GM18519 (cell line): ENCODE data around the gene COL6A1.
"Not testable (repeated sequence)": the region's sequence is repeated elsewhere in the genome, so short reads cannot be mapped to it uniquely, and the experiment has no call there.

Experiments used
- ATAC-seq: cut with Tn5 transposase; IDR thresholded peaks from one replicate; pipeline ENCODE4 v1.9.1; 2021; ENCODE audit warnings: mild to moderate bottlenecking, moderate library complexity; ENCODE audit not compliant: unreplicated experiment, low FRiP score

The COL6A1 gene

GRCh38 chr21:46002841-46003574, 21.4 kb downstream of the COL6A1 start:
- ATAC-seq = no peak

DNA sequence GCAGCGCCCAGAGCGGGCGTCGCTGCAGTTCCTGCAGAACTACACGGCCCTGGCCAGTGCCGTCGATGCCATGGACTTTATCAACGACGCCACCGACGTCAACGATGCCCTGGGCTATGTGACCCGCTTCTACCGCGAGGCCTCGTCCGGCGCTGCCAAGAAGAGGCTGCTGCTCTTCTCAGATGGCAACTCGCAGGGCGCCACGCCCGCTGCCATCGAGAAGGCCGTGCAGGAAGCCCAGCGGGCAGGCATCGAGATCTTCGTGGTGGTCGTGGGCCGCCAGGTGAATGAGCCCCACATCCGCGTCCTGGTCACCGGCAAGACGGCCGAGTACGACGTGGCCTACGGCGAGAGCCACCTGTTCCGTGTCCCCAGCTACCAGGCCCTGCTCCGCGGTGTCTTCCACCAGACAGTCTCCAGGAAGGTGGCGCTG, 22.0 kb downstream of the COL6A1 start:
- ATAC-seq = no peak

GRCh38 chr21:46004168-46004861, 22.7 kb downstream of the COL6A1 start:
- no peak for ATAC-seq

DNA sequence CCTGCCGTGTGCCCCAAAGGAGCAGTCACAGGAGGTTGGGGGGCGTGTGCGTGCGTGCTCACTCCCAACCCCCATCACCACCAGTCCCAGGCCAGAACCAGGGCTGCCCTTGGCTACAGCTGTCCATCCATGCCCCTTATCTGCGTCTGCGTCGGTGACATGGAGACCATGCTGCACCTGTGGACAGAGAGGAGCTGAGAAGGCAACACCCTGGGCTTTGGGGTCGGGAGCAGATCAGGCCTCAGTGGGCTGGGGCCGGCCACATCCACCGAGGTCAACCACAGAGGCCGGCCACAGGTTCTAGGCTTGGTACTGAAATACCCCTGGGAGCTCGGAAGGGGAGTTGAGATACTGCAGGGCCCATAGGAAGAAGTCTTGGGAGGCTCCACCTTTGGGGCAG, 23.5 kb downstream of the COL6A1 start:
- ATAC-seq = no peak

- no peak for ATAC-seq
Measured at GRCh38 chr21:46005481-46005881, 23.9 kb downstream of the COL6A1 start.

DNA sequence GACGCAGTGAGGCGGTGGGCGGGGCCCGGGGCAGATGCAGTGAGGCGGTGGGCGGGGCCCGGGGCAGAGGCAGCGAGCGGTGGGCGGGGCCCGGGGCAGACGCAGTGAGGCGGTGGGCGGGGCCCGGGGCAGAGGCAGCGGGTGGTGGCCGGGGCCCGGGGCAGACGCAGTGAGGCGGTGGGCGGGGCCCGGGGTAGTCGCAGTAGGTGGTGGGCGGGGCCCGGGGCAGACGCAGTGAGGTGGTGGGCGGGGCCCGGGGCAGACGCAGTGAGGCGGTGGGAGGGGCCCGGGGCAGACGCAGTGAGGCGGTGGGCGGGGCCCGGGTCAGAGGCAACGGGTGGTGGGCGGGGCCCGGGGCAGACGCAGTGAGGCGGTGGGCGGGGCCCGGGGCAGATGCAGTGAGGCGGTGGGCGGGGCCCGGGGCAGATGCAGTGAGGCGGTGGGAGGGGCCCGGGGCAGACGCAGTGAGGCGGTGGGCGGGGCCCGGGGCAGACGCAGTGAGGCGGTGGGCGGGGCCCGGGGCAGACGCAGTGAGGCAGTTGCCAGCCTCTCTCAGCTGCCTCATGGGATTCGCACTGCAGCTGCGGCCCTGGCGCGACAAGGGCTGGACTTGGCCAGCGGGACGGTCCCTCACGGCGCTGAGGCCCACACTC, 24.4 kb downstream of the COL6A1 start:
- not testable (repeated sequence) for ATAC-seq

- ATAC-seq = no peak
Measured at GRCh38 chr21:46006547-46007491, 25.2 kb downstream of the COL6A1 start.

- no peak for ATAC-seq
Measured at GRCh38 chr21:46007492-46007868, 25.9 kb downstream of the COL6A1 start.

DNA sequence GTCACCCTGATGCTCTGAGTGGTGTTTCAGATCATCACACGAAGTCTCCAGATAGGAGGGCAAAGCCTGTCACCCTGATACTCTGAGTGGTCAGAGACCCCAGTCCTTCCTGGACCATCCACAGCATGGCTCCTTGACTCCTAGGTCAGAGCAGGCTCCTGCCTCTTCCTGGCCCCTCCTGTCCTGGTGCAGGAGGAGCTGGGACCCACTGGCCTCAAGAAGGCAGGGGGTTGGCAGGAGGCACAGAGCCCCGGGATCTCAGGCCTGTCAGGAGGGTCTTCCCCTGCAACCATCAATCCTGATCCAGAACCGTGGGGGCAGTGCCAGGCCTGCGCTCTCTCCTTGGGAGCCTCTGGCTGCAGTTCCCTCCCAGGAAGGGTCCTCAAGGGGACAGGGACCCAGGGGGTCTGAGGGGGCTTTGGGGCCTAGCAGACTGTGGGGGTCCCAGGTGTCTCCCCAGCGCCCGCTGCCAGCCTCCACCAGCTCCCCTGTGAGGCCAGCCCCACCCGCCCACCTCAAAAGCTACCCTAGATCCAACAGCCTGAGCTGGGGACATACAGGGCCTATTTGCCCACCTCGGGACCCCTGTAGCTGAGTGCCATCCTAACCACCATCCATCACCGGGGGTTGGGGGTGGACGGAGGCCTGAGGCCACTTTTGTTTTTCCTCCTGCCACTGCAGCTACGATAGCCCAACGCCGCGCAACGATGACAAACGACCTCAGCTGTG, 27.5 kb downstream of the COL6A1 start:
- ATAC-seq = no peak

GRCh38 chr21:46009951-46010705, 28.6 kb downstream of the COL6A1 start:
- ATAC-seq = no peak

DNA sequence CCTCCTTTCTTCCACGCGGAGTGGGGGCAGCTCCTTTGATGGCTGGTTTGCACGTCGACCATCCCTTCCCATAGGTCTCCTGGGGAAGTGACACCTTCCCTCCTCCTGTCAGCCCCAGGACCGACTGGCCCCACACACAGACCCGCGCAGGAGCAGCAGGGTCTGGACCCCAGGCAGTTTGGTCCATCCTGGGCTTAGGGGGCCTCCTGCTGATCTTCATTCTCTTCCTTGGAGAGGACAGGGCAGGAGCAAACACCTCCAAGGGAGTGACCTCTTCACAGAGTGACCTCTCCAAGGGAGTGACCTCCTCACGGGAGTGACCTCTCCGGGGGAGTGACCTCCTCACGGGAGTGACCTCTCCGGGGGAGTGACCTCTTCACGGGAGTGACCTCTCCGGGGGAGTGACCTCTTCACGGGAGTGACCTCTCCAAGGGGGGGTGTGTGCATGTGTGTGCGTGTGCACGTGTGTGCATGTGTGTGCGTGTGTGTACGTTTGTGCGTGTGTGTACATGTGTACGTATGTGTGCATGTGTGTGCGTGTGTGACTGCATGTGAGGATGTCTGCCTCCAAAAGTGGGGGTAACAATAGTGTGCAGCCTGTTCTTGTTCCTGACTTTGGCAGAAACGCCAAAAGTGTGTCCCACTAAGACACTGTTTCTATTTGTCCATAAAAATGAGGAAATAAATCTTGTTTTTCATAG, 29.8 kb downstream of the COL6A1 start:
- ATAC-seq = no peak

- no peak for ATAC-seq
Measured at GRCh38 chr21:46012154-46012553, 30.6 kb downstream of the COL6A1 start.

DNA sequence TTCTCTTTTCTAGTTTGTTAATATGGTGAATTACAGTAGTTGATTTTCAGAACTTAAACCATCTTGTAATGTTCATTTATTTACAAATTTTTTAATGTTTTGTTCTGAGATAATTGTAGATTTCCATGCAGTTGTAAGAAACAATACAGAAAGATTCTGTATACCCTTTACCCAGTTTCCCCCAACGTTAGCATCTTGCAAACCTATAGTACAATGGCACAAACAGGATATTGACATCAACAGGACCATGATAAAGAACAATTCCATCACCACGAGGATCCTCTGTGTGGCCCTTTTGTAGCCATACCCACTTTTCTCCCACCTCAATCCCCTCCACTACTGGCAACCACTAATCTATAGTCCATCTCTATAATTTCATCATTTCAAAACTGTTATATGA, 33.3 kb downstream of the COL6A1 start:
- ATAC-seq = no peak

DNA sequence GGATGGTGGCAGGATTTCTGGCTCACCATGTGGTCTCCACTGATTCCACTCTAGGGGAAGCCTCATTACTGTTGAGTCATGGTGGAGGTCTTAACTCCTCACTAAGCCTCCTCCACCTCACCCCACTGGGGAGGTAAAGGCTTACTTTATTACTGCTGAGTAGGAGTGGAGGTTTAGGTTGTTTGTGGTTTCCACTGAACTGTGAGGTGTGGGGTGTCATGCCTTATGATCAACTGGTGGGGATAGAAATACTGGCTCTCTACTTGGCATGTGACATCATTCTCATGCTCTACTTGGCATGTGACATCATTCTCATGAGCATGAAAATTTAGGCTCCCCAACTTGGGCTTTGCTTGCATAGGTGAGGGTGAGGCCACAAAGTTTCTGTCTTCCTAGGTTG, 35.6 kb downstream of the COL6A1 start:
- no peak for ATAC-seq

DNA sequence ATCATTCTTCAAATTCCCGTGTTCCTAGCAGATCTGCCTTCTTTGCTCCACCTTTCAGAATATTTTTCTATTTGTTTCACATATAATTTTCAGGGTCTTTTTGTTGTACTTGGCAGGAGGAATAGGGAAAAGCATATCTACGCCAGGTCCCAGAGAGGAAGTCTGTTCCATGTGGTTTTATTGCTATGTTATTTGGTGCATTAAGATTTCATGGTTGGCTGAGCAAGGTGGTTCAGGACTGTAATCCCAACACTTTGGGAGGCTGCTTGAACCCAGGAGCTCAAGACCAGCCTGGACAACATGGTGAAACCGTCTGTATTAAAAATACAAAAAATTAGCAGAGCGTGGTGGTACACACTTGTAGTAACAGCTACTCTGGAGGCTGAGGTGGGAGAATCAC, 36.1 kb downstream of the COL6A1 start:
- no peak for ATAC-seq

GRCh38 chr21:46018615-46019014, 37.0 kb downstream of the COL6A1 start:
- ATAC-seq = no peak

DNA sequence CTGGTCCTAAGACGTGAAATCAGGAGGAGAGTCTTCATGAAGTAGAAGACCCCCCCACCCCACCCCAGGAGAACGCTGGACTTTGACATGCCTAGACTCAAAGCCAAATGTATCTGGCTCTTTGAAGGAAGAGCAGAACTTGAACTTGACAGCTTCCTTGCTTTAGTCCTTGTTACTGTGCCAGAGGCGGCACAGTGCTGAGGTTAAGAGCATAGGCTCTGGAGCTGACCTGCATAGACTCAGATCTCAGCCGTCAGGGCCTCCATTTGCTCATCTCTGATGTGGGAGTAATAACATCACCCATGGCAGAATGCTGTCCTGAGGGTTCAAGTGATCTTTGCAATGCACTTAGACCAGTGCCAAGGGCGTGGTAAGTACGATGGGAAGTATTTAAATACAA, 39.0 kb downstream of the COL6A1 start:
- ATAC-seq = no peak

DNA sequence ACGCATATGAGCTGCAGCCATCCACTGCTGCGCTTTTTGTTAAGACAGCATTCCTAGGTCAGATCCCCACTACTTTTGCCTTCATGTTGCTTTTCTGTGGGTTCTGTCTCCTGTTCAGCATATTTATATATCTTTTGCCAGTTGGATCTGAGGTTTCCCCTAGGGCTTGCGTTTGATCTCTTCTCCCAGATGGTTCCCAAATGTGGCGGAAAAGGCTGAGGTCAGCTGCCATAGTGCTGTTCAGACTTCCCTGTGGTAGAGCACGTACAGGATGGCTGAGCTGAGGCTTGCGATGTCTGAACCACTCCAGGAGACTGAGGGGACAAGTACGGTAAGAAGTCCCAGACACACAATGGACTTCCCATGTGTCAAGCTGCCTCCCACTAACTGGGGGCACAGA, 39.8 kb downstream of the COL6A1 start:
- no peak for ATAC-seq
